Measurements from ENCODE around the gene DAGLB. TPM values are rescaled to one million over a fixed set of nuclear protein-coding genes. Genes with fewer than 3 reads are reported as not detected.

Gene DAGLB
- polyA plus RNA-seq, 6 donors from 2014 or later, result 6.4 to 19.3 (median 7.2) TPM

DNA sequence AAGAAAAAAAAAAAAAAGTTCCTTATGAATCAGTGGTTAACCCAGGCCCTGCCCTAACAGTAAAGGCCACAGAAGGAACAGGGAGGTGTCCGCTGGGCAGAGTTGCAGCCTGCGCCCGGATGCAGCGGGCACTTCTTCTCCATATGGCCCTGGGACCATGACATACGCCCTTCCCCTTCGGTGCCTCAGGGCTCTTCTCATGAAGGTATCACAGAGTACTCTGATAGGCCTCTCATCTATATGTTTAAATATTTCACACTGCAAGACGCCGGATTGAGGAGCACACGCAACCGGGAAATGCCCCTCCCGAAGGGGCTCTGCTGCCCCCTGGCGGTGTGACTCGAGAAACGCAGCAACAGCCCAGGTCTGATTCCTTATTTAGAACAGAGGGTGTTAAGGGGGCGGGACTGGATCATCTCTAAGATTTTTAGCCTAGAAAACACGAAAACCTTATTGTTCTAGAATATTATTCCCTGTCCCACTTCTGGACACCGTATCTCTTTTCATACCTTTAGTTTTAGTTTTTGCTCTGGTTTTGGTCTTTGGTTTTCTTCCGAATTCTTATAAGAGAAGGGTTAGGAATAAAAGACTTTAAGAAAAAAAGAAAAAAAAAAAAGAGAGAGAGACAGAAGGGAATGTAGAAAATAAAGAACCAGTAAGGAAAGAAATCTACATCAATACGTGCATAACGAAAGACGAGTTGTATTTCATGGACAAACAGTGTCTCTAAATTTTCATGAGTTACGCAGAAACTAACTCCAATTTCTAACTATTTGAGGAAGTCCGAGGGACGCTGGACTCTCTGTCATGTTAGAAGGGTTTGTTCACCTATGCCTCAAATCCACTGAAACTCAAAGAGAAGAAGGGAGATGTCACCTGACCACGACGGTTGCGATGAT, 12.0 kb downstream of the DAGLB start:
- Mint-ChIP-seq H3K9me3 (no peaks in the 10 kb centered on the region), H3K27me3 (no peaks in the 10 kb centered on the region), H3K36me3 (no peaks in the 10 kb centered on the region), H3K4me1 (peaks cover 31 to 53% (median 37%) of the 10 kb centered on the region in 3 donors), H3K4me3 (peak overlapping the region; percentile 76 to 93 (median 83)), H3K27ac (peak overlapping the region; percentile 57 to 95 (median 89))
- DNase-seq (peak; percentile 84), ATAC-seq (ENCODE audit: low read depth in 2 of 2) (peak; percentile 91 to 92)

DNA sequence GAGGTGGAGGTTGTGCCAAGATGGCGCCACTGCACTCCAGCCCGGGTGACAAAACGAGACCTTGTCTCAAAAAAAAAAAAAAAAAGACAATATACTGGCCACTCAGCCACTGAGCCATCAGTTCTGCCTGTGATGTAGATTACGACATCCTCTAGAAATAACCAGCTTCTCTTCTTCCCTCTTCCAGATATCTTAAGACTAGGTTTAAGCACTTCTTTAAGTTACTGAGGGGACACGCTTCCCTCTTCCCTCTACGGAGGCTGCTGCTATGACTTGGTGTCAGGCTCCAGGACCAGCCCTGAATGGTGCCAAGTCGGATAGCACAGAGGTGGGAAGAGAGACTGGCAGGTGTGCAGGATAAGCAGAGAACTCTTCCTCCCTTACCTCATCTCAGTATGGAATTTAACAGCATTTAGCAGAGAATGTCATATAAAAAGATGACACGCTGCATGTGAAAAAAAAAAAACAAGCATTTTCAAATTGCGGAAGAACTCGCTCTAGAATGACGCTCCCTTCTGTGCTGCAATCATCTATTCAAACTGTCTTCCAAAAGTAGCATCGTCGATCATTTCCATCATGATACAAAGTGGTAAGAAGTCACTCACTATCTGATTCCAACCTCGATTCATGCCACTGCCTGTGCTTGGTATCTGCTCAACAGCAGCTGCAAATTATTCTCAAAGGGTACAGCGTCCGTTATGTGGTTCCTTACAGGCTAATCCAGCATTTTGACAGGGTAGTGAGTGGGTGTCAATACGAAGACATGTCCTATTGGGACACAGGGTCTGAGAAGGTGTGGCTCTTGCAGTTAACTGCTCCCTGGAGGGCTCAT, 13.8 kb downstream of the DAGLB start:
- DNase-seq (no peak), ATAC-seq (ENCODE audit: low read depth in 2 of 2) (no peak)
- H3K27me3 Mint-ChIP-seq, result no peaks in the 10 kb centered on the region
- H3K4me3 Mint-ChIP-seq, result peak overlapping the region in 1 of 8 donors; percentile 19
- no peaks in the 10 kb centered on the region for H3K9me3 Mint-ChIP-seq
- peaks cover 0 to 4% of the 10 kb centered on the region in 2 donors for H3K36me3 Mint-ChIP-seq
- peak overlapping the region in 1 of 6 donors; percentile 61 for H3K27ac Mint-ChIP-seq
- peaks cover 24 to 38% (median 24%) of the 10 kb centered on the region in 3 donors for H3K4me1 Mint-ChIP-seq

DNA sequence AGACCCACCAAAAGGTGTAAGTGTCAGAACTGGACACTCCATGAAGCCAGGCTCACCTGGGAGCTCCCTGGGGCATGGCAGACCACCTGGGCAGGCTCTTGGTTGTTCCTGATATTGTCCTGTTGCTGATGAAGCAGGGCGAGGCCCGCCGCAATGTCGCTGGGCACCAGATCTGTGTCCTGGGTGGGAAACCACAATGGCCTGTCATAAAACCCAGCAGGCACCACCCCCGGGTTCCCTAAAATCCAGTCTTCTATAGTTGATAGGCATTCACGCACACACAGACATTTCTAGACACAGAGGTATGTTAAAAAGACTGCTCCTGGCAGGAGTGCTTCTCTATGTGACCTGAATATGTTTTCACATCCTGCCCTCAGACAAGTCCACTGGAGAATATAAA, 15.0 kb downstream of the DAGLB start:
- Mint-ChIP-seq H3K27me3 (no peaks in the 10 kb centered on the region), H3K36me3 (peaks cover 0 to 5% of the 10 kb centered on the region in 2 donors), H3K9me3 (no peaks in the 10 kb centered on the region), H3K4me3 (no peak overlapping the region), H3K4me1 (peaks cover 16 to 28% (median 17%) of the 10 kb centered on the region in 3 donors), H3K27ac (peak overlapping the region in 1 of 6 donors; percentile 60)
- DNase-seq (no peak), ATAC-seq (ENCODE audit: low read depth in 2 of 2) (no peak)

DNA sequence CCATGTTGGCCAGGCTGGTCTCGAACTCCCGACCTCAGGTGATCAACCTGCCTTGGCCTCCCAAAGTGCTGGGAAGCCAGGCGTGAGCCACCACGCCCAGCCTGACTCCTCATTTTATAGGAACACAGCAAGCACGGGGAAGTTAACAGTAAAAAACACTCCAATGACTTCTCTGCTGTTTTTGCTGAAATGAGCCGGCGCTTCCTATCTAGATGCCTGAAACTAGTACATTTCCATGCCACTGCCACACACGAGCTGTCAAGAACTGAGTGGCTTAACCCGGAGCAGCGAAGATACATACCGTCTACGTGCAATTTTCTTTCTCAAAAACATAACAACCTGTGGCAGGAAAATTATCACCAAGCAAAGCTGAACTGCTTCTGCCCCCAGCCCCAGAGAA, 16.8 kb downstream of the DAGLB start:
- Mint-ChIP-seq H3K4me1 (peaks cover 6 to 11% (median 8%) of the 10 kb centered on the region in 3 donors), H3K27ac (no peak overlapping the region), H3K9me3 (no peaks in the 10 kb centered on the region), H3K36me3 (peaks cover 0 to 5% of the 10 kb centered on the region in 2 donors), H3K4me3 (no peak overlapping the region), H3K27me3 (no peaks in the 10 kb centered on the region)
- DNase-seq (no peak), ATAC-seq (ENCODE audit: low read depth in 2 of 2) (no peak)

DNA sequence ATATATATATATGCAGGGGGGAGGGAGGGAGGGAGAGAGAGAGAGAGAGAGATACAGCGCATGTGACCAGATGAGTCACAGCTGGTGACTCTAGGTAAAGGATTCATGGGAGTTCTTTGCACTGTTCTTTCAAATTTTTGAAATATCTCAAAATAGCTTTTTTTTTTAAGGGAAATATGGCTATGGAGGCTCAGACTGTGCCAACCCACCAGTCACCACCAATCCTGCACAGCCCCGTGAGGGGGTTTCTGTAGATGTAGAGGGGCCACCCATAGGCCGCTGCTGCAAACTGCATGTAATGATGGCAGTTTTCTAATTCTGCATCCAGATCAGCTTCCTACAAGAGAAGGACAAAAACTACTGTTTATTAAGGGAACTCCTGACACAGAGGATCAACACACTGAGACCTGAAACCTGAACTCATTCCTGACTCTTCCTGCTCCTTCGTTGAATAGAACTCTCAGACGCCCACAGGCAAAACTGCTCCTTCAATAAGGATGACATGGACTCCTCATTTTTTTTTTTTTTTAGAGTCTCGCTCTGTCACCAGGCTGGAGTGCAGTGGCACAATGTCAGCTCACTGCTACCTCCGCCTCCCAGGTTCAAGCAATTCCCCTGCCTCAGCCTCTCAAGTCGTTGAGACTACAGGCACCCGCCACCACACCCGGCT, 17.3 kb downstream of the DAGLB start:
- DNase-seq, result no peak
- peak overlapping the region in 1 of 6 donors; percentile 44 for H3K27ac Mint-ChIP-seq
- ATAC-seq (ENCODE audit: low read depth in 2 of 2), result no peak
- no peak overlapping the region for H3K4me3 Mint-ChIP-seq
- H3K9me3 Mint-ChIP-seq, result no peaks in the 10 kb centered on the region
- no peaks in the 10 kb centered on the region for H3K27me3 Mint-ChIP-seq
- peaks cover 1 to 5% (median 2%) of the 10 kb centered on the region in 3 donors for H3K4me1 Mint-ChIP-seq
- peaks cover 0 to 5% of the 10 kb centered on the region in 2 donors for H3K36me3 Mint-ChIP-seq

DNA sequence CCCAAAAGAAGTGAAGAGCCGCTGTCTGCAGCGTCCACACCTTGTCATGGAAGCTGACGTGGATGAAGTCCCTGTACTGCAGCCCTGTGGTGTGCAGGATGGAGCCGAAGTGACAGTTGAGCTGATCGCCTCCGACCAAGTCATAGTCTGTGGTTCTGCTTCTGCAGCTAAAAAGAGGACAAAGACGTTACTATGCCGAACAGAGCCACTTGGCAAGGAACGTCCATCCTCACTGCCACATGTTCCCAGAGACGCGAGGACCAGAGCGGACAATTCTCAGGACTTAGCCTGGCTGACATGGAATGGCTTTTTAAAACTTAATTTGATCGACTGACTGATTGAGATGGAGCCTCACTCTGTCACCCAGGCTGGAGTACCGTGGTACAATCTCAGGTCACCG, 21.8 kb downstream of the DAGLB start:
- peaks cover 0 to 5% (median 3%) of the 10 kb centered on the region in 3 donors for H3K4me1 Mint-ChIP-seq
- no peak for DNase-seq
- no peak overlapping the region for H3K4me3 Mint-ChIP-seq
- H3K27ac Mint-ChIP-seq, result peak overlapping the region in 1 of 6 donors; percentile 44
- no peaks in the 10 kb centered on the region for H3K27me3 Mint-ChIP-seq
- H3K36me3 Mint-ChIP-seq, result peaks cover 0 to 11% of the 10 kb centered on the region in 2 donors
- H3K9me3 Mint-ChIP-seq, result no peaks in the 10 kb centered on the region
- no peak for ATAC-seq (ENCODE audit: low read depth in 2 of 2)

DNA sequence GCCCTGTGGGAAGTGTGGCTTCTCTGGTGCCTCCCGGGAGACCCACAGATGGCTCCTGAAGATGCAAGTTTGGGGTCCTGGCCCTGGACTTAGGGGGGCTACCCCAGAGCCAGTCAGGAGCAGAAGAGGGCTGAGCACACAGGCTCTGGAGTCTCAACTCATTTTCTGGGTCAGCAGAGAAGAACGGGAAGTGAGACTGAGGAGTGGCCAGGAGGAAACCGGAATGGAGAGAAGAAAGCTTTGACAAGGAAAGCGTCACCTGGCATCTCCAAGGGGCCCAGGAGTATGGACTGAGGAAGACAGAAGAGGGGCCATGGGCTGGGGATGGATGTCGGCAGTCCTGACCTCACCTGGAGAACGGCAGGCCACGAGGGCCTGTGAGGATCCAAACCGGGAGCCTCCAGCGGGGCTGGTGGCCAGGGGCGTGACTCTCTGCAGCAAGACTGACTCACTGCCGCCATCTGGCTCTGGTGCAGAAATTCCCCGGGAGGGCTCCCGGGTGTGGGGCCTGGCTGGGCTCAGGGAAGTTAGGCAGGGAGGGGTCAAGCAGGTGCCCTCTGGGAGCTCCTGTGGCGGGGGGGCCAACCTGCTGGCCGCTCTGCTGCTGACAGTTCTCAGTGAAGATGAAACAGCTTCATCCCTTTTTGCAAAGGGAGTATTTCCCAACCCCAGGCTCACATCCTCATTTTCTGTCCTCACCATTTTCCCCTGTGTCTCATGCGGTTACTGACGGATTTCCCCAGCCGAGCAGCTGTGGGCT, 23.6 kb downstream of the DAGLB start:
- Mint-ChIP-seq H3K27ac (peak overlapping the region in 2 of 6 donors; percentile 48 to 90), H3K4me1 (peaks cover 0 to 5% (median 3%) of the 10 kb centered on the region in 3 donors), H3K36me3 (peaks cover 0 to 16% of the 10 kb centered on the region in 2 donors), H3K9me3 (no peaks in the 10 kb centered on the region), H3K27me3 (no peaks in the 10 kb centered on the region), H3K4me3 (no peak overlapping the region)
- ATAC-seq (ENCODE audit: low read depth in 2 of 2) (no peak), DNase-seq (no peak)

DNA sequence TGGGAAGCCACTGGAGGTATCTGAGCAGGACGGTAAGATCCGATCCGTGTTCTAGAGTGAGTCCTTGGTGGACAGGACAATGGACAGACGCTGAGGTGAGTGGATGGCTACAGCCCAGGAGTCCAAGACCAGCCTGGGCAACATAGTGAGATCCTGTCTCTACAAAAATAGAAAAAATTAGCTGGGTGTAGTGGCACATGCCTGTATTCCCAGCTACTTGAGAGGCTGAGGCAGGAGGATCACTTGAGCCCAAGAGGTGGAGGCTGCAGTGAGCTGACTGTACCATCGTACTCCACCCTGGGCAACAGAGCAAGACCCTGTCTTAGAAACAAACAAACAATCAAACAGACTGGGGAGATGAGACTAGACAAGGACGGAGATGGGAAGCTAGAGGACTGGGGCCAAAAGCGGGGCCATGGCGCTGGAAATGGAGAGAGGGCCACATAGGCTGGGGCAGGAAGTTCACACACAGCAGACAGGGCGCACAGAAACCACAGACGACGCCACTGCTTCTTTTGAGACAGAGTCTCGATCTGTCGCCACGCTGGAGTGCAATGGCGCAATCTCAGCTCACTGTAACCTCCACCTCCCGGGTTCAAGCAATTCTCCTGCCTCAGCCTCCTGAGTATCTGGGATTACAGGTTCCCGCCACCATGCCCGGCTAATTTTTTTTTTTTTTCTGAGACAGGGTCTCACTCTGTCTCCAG, 24.7 kb downstream of the DAGLB start:
- H3K36me3 Mint-ChIP-seq, result peaks cover 0 to 14% of the 10 kb centered on the region in 2 donors
- H3K4me3 Mint-ChIP-seq, result no peak overlapping the region
- DNase-seq (no peak), ATAC-seq (ENCODE audit: low read depth in 2 of 2) (no peak)
- peaks cover 0 to 5% (median 3%) of the 10 kb centered on the region in 3 donors for H3K4me1 Mint-ChIP-seq
- H3K27me3 Mint-ChIP-seq, result no peaks in the 10 kb centered on the region
- H3K9me3 Mint-ChIP-seq, result no peaks in the 10 kb centered on the region
- peak overlapping the region in 2 of 6 donors; percentile 33 to 47 for H3K27ac Mint-ChIP-seq

DNA sequence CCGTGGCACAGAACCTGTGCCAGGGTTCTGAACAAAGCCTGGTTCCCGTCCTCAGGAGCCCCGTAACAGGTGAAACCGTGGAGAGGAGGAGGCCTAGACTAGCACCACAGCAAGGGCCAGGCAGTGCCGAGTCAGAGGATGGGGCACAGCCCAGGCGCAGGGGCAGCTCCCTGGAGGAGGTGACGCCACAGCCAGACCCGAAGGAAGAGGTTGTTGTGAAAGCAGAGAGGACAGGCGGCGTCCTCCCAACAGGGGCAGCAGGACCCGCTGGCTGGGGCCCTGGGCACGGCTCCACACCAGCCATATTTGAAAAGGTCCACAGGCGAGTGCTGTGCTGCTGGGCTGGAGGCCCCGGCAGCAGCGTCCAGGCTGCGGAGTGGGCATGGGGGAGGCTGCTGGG, 25.7 kb downstream of the DAGLB start:
- ATAC-seq (ENCODE audit: low read depth in 2 of 2), result no peak
- Mint-ChIP-seq H3K27ac (peak overlapping the region in 2 of 6 donors; percentile 34 to 47), H3K27me3 (no peaks in the 10 kb centered on the region), H3K9me3 (no peaks in the 10 kb centered on the region), H3K4me3 (no peak overlapping the region), H3K4me1 (peaks cover 0 to 5% (median 3%) of the 10 kb centered on the region in 3 donors), H3K36me3 (peaks cover 0 to 14% of the 10 kb centered on the region in 2 donors)
- no peak for DNase-seq

DNA sequence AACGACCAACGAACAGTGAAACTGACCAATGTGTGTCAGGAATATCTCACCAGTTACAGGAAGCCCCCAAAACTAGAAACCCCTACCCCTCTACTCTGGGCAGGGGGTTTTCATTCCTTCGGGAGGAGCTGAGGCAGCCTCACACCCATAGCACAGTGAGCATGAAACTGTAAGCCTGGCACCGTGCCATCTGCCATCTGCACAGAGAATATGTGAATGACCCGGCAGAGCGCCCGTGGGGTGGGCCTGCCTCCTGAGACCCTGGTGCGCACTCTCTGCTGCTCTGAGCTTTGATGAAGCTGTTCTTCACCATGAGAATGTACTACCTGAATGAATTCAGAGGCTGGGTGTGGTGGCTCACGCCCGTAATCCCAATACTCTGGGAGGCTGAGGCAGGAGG, 27.1 kb downstream of the DAGLB start:
- Mint-ChIP-seq H3K9me3 (no peaks in the 10 kb centered on the region), H3K36me3 (peaks cover 0 to 14% of the 10 kb centered on the region in 2 donors), H3K27ac (no peak overlapping the region), H3K4me3 (no peak overlapping the region), H3K4me1 (peaks cover 0 to 5% (median 3%) of the 10 kb centered on the region in 3 donors), H3K27me3 (no peaks in the 10 kb centered on the region)
- no peak for DNase-seq
- no peak for ATAC-seq (ENCODE audit: low read depth in 2 of 2)

DNA sequence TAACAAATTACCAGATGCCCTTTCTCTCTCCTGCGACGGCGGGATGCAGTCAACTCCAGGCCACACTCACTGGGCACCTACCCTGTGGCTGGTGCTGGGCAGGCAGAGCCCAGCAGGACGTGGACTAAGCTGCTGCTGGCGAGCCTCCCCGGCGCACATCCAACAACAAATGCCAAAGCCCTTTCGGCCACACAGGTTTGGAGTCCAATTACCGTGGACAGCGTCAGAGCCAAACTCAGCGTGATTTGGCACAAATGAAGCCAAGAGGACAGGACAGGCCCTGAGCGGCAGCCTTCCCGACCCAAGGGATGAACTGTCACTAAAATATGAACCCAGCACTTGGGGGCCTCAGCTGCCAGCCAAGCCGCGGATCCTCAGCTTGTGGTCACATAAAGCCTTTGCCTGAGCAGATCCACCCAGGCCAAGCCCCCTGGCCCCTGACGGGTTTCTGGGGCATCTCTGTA, 28.4 kb downstream of the DAGLB start:
- Mint-ChIP-seq H3K4me3 (no peak overlapping the region), H3K36me3 (peaks cover 0 to 14% of the 10 kb centered on the region in 2 donors), H3K9me3 (no peaks in the 10 kb centered on the region), H3K27ac (peak overlapping the region in 2 of 6 donors; percentile 79 to 82), H3K4me1 (peaks cover 0 to 5% (median 3%) of the 10 kb centered on the region in 3 donors), H3K27me3 (no peaks in the 10 kb centered on the region)
- DNase-seq (no peak), ATAC-seq (ENCODE audit: low read depth in 2 of 2) (no peak)

DNA sequence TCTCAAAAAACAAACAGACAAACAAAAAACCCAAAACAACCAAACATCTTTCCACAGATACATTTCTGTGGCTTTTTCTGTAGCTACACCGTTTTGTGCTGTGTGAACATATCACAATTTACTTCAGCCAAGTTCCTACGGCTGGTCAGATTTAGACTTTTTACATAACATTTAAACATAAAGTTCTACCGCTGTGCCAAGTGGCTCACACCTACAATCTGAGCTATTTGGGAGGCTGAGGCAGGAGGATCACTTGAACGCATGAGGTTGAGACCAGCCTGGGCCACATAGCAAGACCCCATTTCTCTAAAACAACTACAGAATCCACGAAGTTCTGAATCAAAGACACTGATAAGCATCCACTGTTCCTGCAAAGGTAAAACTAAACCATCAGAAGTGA, 30.3 kb downstream of the DAGLB start:
- Mint-ChIP-seq H3K36me3 (peaks cover 0 to 13% of the 10 kb centered on the region in 2 donors), H3K4me3 (no peak overlapping the region), H3K9me3 (no peaks in the 10 kb centered on the region), H3K27ac (no peak overlapping the region), H3K27me3 (no peaks in the 10 kb centered on the region), H3K4me1 (no peaks in the 10 kb centered on the region)
- no peak for ATAC-seq (ENCODE audit: low read depth in 2 of 2)
- no peak for DNase-seq

Measured in naive B cell (primary cell).